SIG-M5 treated with dmso at 0.1 percent for 504 hours (cell line): Measurements from ENCODE around the gene ZDHHC5.
"Not testable (repeated sequence)": the region's sequence is repeated elsewhere in the genome, so short reads cannot be mapped to it uniquely, and the experiment has no call there.

Experiments
- DNase-seq: peaks from one replicate; lab custom pipeline; 2025; ENCODE audit not compliant: unreplicated experiment; lab: John Stamatoyannopoulos, UW

Gene ZDHHC5

DNA sequence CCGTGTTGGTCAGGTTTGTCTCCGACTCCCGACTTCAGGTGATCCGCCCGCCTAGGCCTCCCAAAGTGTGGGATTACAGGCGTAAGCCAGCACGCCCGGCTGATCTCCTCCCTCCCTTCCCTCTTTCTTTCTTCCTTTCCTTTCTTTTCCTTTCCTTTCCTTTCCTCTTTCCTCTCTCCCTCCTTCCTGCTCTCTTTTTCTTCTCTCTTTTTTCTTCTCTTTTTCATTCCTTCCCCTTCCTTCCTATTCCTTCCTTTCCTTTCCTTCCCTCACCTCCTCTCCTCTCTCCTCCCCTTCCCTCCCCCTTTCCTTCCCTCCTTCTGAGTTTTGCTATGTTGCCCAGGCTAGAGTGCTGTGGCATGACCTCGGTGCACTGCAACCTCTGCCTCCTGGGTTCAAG lies 3.9 kb upstream of the ZDHHC5 start:
- DNase-seq: no peak

DNA sequence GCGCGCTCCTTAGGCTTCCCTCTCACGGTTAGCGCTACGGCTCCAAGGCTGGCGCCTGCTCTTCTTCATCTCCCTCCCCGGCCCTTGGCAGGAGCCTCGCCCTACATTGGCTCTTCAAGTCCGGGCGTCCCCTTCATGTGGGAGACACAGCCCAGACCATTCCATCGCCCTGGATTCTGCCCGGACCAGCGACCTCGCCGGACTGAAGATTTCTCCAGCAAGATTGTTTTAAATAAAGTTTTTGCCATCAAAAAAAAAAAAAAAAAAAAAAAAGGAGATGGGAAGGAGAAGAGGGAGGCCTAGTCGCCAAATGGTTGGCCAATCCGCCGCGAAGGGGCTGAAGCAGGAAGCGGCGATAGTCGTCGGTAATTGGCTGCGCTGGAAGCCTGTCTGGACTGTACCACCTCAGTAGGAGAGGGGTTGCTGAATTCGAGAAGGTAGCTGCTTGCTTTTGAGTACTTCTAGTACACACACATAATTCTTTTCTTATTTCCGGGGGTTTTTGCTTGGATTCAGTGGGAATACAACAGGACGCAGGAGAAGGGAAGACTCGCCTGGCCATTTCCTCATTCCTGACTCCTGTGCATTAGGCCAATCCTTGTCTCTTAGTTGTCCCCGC lies 688 bp upstream of the ZDHHC5 start:
- peak; percentile 96 for DNase-seq

DNA sequence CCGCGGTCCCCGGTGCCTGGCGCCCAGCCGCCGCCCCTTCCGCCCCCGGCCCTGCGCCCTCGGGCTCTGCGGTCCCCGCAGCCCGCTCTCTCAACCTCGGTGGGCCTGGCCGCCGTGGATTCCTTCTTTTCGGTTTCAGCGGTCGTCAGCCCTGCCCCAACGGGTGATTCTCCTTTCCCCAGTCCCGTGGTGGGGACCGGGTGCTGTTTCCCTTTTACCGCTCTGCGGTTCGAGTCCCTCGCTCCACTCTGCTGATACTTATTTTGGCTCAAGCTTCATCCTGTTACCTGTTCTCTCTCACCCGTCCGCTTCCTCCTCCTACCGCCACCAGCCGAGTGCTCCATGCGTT lies 494 bp downstream of the ZDHHC5 start:
- no peak for DNase-seq

DNA sequence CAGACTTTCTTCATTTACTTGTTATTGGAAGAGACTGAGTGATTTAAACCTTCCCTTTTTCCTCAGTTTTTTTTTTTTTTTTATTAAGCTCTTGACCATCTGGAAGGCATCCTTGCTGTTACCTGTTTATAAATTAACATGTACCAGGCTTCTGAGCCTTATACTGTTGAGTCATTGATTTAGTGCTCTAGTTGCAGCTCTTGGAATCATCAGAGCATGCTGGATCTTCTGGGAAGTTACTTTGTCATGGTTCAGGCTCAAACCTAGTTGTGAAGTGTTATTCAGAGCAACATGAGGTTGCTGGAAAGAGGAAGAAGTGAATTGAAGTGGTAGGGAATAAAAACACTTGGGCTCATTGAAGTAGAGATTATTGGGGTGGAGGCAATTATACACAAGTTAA lies 6.3 kb downstream of the ZDHHC5 start:
- no peak for DNase-seq

DNA sequence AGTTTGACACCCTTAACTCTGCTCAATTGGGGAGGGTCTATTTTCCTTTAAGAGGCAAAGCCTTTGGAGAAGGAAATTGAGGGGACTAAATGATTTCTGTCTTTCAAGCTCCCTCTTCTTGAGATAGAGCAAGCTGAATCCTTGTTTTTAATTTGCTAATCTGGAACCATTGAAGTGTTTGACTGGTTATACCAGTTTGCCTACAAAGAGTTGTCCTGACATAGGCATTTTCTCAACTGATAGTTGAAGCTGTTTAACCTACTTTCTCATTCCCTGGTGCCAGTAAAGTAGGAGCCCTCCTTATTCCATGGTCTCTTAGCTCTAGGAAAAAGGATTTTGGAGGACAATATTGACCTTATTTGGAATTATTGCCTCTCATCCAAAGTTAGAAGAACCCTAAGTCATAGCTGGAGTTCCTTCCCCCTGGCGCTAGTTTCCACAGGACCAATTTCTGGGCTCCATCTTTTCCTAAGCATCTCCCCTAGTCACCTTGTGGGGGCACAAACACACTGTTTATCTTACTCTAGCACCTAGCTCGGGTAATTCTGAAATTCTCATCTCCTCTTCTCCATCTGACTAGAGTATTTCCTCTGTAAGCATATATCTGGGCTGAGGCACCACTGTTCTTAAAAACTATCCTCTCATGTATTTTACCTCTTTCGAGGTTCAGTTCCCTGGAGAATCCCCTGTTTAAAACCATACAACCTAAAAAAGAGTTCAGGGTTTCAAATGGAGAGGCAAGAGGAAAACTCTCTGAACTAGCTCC lies 7.4 kb downstream of the ZDHHC5 start:
- DNase-seq: no peak

DNA sequence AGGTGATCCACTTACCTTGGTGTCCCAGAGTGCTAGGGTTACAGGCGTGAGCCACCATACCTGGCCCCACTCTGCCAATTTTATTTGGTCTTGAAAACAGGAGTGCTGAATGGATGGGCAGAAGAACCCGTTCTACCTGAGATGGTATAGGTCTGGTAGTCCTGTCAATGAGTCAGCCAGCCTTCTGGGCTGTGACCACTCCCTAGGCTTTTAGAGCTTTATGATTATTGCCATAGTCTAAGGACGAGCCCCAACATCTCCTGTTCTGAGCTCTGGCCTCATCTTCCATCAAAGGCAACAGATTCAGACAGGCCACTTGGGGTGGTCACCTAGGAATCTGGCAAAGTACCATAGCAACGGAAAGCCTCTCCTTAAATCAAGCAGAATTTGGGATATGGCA lies 11.5 kb downstream of the ZDHHC5 start:
- no peak for DNase-seq

- no peak for DNase-seq
These were observed 12.6 kb downstream of the ZDHHC5 start for GRCh38 chr11:57680552-57680874.

GRCh38 chr11:57681168-57681567 lies 13.3 kb downstream of the ZDHHC5 start:
- no peak for DNase-seq

- not testable (repeated sequence) for DNase-seq
These were observed 22.6 kb downstream of the ZDHHC5 start for GRCh38 chr11:57690474-57690873.

- DNase-seq: no peak
These were observed 31.0 kb downstream of the ZDHHC5 start for GRCh38 chr11:57698843-57699365.

GRCh38 chr11:57699813-57700212 lies 31.9 kb downstream of the ZDHHC5 start:
- DNase-seq: no peak

- DNase-seq: no peak
These were observed 32.5 kb downstream of the ZDHHC5 start for GRCh38 chr11:57700425-57700824.

GRCh38 chr11:57703341-57703740 lies 35.4 kb downstream of the ZDHHC5 start:
- no peak for DNase-seq

DNA sequence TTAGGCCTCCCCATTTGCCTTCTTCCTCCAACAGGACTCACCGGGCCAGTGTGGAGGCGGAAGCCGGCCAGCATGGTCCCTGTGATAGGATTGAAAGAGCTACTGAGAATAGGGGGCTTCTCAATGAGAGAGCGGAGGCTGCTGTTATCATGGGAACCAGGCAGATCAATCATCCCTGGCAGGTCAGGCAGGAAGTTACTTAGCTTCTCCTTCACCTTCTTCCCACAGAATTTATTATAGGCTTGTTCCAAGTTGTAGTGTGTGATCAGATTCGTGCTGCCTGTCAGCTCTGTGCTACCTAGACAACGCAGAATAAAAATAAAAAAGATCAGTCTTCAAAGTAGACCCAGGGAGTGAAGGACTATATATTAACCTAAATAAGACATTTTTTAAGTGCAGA lies 37.0 kb downstream of the ZDHHC5 start:
- no peak for DNase-seq

DNA sequence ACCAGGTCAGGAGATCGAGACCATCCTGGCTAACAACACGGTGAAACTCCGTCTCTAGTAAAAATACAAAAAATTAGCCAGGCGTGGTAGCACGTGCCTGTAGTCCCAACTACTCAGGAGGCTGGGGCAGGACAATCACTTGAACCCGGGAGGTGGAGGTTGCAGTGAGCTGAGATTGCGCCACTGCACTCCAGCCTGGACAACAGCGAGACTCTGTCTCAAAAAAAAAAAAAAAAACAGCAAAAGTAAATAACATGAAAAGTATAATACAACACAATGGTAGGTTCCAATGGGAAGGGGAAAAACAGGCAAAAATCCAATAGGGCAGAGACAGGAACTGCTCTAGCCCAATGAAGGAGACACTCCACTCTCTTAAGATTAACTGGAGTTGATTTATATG lies 37.5 kb downstream of the ZDHHC5 start:
- DNase-seq: not testable (repeated sequence)

DNA sequence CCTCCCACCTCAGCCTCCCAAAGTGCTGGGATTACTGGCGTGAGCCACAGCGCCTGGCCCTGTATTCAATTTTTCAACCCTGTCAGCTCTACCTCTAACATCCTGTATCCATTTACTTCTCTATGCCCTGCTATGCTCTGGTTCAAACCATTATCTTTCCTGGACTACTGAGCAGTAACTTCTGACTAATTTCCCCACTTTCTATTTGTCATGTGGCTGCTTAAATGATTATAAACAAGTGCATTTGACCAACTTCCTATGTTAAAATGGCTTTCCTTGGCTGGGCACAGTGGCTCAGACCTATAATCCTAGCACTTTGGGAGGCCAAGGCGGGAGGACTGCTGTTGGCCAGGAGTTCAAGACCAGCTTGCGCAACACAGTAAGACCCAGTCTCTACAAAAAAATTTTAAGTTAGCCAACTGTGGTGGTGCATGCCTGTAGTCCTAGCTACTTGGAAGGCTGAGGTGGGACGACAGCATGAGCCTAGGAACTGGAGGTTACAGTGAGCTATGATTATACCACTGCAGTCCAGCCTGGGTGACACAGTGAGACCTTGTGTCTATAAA lies 42.0 kb downstream of the ZDHHC5 start:
- DNase-seq: no peak

DNA sequence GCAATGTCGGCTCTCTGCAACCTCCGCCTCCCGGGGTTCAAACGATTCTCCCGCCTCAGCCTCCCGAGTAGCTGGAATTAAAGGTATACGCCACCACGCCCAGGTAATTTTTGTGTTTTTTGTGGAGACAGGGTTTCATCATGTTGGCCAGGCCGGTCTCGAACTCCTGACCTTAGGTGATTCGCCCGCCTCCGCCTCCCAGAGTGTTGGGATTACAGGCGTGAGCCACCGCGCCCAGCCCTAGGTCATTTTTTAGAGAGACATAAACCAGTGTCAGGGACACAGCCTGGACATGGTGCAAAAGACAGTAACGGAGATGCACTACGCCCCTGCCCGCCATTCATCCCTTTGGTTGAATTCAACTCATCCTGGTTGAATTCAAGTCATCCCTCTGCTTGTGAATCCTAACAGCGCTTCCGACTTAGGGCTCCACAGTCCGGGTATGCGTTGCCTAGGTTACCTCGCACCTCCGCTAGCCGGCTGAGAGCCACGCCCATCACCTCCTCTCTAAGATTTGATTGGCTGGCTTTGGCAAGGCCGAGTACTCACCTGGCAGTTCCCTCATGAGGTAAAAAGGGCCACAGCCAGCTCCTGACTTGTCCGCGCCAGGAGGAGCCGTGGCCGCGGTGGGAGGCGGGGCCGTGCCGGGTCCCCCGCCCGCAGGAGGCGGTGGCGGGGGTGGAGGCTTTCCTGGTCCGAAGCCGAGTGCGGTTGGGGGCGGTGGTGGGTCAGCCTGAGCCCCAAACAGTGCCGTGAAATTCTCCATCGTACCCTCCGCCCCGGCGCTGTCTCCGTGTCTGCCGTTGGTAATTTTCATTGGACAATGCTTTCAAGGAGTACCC lies 43.7 kb downstream of the ZDHHC5 start, which contains the start of gene MED19:
Gene MED19, minus strand, starts transcription at position 802 of the 842 bp plus-strand sequence. Its CDS starts 36 bp downstream, at position 766.
- DNase-seq: peak; percentile 70

- DNase-seq: peak; percentile 100
These were observed 44.6 kb downstream of the ZDHHC5 start, which contains the start of gene TMX2 for GRCh38 chr11:57712256-57713150. TMX2 (plus strand) TSS chr11:57712593; CDS start chr11:57712619, 26 bp downstream.

DNA sequence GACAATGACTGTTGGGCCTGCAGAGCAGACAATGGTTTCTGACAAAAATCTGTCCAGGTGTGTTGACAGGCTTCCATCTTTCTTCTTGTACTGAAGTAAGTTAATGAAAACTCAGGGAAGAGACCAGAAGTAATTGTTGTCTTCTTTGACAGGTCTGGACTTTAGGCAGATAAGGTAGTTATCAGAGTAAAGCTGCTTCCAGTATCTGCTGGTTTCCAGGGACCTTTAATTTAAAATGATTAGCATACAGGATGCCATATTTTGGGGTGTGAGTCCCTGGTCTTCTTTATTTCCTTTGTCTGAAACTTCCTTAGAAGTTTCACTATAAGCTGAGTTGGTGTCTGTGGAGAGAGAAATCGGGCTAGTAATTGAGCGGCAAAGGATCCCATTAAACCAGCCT lies 45.9 kb downstream of the ZDHHC5 start:
- DNase-seq: no peak

DNA sequence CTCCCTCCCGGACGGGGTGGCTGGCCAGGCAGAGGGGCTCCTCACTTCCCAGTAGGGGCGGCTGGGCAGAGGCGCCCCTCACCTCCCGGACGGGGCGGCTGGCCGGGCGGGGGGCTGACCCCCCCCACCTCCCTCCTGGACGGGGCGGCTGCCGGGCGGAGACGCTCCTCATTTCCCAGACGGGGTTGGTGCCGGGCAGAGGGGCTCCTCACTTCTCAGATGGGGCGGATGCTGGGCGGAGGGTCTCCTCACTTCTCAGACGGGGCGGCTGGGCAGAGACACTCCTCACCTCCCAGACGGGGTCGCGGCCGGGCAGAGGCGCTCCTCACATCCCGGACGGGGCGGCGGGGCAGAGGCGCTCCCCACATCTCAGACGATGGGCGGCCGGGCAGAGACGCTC lies 48.8 kb downstream of the ZDHHC5 start:
- DNase-seq: not testable (repeated sequence)
